ENCODE data around the gene ZBTB8OS.
"Not testable (repeated sequence)": the region's sequence is repeated elsewhere in the genome, so short reads cannot be mapped to it uniquely, and the experiment has no call there.

GRCh38 chr1:32668716-32669115, 18.4 kb upstream of the ZBTB8OS start:
- TF ChIP-seq REST (IDR thresholded peaks at IDR 0.05); MAX (IDR thresholded peaks at IDR 0.05); CTCF (IDR thresholded peaks at IDR 0.05; ENCODE audit: low read depth, low read length, missing input control); RAD21 (IDR thresholded peaks at IDR 0.05); ZBTB33 (IDR thresholded peaks at IDR 0.05); TAF1 (conservative IDR thresholded peaks at IDR 0.05); ATF3 (IDR thresholded peaks at IDR 0.05): not testable (repeated sequence)
